ENCODE measurements around the gene ETFBKMT.

DNA sequence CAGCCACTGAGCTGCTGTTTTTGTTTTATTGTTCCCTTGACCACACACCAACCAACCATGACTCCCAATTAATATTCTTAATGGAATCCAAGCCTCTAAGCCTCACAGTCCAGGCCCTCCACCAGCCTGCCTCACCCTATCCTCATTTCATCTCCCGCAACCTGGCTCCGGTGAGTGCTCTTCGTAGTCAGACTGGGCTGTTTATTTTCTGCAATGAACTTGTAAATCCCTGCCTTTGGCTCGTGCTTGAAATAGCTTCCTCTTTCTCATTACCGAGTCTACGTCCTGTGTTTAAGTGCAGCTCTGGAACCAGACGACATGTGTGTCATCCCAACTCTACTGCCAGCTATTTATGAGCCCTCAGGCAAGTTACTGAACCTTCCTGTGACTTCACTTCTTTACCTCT lies 12.4 kb upstream of the ETFBKMT start:
- TF ChIP-seq POLR2A (IDR thresholded peaks at IDR 0.05) (no peak), CTCF (IDR thresholded peaks at IDR 0.05) (no peak)

Measured in right lobe of liver (tissue), 4 donors.